Natural killer cell (primary cell): ENCODE results near the gene GJD2. TPM values are rescaled to one million over a fixed set of nuclear protein-coding genes. Genes with fewer than 3 reads are reported as not detected.

Experiments used
- ATAC-seq, 3 donors: fragments of 150-1000 bp in 2 of 3; fragments of 200-7000 bp in 1 of 3; cut with Tn5 transposase; 1 replicate in 1 of 3; 2 replicates in 2 of 3; pipeline ENCODE4 v1.10.0; 2021; ENCODE audit warnings: mild to moderate bottlenecking in 2 of 3, moderate library complexity in 2 of 3
- DNase-seq, 2 donors: peaks; one replicate each; pipeline versions ENCODE4 v3.0.0 to v3.0.0-alpha.2; 2013 to 2021; ENCODE audit warnings: mixed read lengths in 1 of 2
- H3K27ac ChIP-seq: one replicate; pipeline ENCODE4 v1.5.1; 2013; ENCODE audit warnings: mild to moderate bottlenecking, low read length
- H3K27me3 ChIP-seq: one replicate; pipeline ENCODE4 v1.6.1; 2013; ENCODE audit warnings: low read length; ENCODE audit not compliant: control insufficient read depth, insufficient read depth
- H3K36me3 ChIP-seq: one replicate; pipeline ENCODE4 v1.6.1; 2013; ENCODE audit warnings: low read length; ENCODE audit not compliant: control insufficient read depth, insufficient read depth
- H3K4me1 ChIP-seq: one replicate; pipeline ENCODE4 v1.6.1; 2013; ENCODE audit warnings: low read length; ENCODE audit not compliant: control insufficient read depth, insufficient read depth
- H3K4me3 ChIP-seq: one replicate; pipeline ENCODE4 v1.5.1; 2013; ENCODE audit warnings: low read length
- H3K9me3 ChIP-seq: one replicate; pipeline ENCODE4 v1.6.1; 2013; ENCODE audit warnings: low read length; ENCODE audit not compliant: control insufficient read depth, insufficient read depth
- H3K27ac Mint-ChIP-seq, 2 donors: one replicate each; pipeline ENCODE4 v1.8.0; 2022; ENCODE audit warnings: mild to moderate bottlenecking in 2 of 2, mixed read lengths in 2 of 2, moderate library complexity in 1 of 2
- H3K27me3 Mint-ChIP-seq, 2 donors: one replicate each; pipeline ENCODE4 v1.8.0; 2022; ENCODE audit warnings: low read depth in 2 of 2, mixed read lengths in 2 of 2
- H3K36me3 Mint-ChIP-seq: one replicate; pipeline ENCODE4 v1.8.0; 2022; ENCODE audit warnings: mixed read lengths
- H3K4me1 Mint-ChIP-seq, 2 donors: one replicate each; pipeline ENCODE4 v1.8.0; 2022; ENCODE audit warnings: mixed read lengths in 2 of 2
- H3K4me3 Mint-ChIP-seq: one replicate; pipeline ENCODE4 v1.8.0; 2022; ENCODE audit warnings: mild to moderate bottlenecking, moderate library complexity, mixed read lengths
- H3K9me3 Mint-ChIP-seq, 2 donors: one replicate each; pipeline ENCODE4 v1.8.0; 2022; ENCODE audit warnings: mixed read lengths in 2 of 2
- WGBS: methylation state at CpG from one replicate; pipeline ENCODE4 v1.1.7; 2013; ENCODE audit warnings: missing lambda C conversion rate; ENCODE audit not compliant: insufficient coverage; 5-methylcytosine and 5-hydroxymethylcytosine counted together
- intact Hi-C: fragments of 100-400 bp; cut with micrococcal nuclease; formaldehyde crosslinking; loops from one replicate; pipeline ENCODE4 v1.14.2; 2022
- total RNA-seq, 4 donors: library from RNA; stranded (reverse); fragments of 120-200 nt in 1 of 4; gene quantifications; one replicate each; pipeline versions ENCODE4 v1.2.3 to v1.2.4, GENCODE V29; 2013 to 2022
- TF ChIP-seq, protein P1 (sequence below): fragments of 200-600 bp; IDR thresholded peaks from one replicate; pipeline ENCODE4 v1.8.0; 2022; ENCODE audit warnings: antibody characterized with exemption

The GJD2 gene
- total RNA-seq, 3 donors from 2014 or later (not counting 1 experiment from before 2014, with no cell fraction given), result not detected

GRCh38 chr15:34780725-34781124 is 25.9 kb upstream of the GJD2 start:
- TF ChIP-seq, protein P1, sequence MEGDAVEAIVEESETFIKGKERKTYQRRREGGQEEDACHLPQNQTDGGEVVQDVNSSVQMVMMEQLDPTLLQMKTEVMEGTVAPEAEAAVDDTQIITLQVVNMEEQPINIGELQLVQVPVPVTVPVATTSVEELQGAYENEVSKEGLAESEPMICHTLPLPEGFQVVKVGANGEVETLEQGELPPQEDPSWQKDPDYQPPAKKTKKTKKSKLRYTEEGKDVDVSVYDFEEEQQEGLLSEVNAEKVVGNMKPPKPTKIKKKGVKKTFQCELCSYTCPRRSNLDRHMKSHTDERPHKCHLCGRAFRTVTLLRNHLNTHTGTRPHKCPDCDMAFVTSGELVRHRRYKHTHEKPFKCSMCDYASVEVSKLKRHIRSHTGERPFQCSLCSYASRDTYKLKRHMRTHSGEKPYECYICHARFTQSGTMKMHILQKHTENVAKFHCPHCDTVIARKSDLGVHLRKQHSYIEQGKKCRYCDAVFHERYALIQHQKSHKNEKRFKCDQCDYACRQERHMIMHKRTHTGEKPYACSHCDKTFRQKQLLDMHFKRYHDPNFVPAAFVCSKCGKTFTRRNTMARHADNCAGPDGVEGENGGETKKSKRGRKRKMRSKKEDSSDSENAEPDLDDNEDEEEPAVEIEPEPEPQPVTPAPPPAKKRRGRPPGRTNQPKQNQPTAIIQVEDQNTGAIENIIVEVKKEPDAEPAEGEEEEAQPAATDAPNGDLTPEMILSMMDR, result no peak
- ATAC-seq (no peak), DNase-seq (no peak)
- Histone ChIP-seq H3K27me3 (peaks cover 4% of the 10 kb centered on the region), H3K27ac (no peak overlapping the region), H3K36me3 (no peaks in the 10 kb centered on the region), H3K9me3 (no peaks in the 10 kb centered on the region), H3K4me3 (no peak overlapping the region), H3K4me1 (no peaks in the 10 kb centered on the region)
- H3K9me3 Mint-ChIP-seq, result peaks cover 0 to 2% of the 10 kb centered on the region in 2 donors
- no peak overlapping the region for H3K4me3 Mint-ChIP-seq
- peaks cover 6% of the 10 kb centered on the region for H3K36me3 Mint-ChIP-seq
- intact Hi-C loops, result no loop called here
- no peaks in the 10 kb centered on the region for H3K4me1 Mint-ChIP-seq
- WGBS, result no CpG with 5 or more reads among the region's 2 CpGs
- H3K27ac Mint-ChIP-seq, result no peak overlapping the region
- peaks cover 20 to 40% of the 10 kb centered on the region in 2 donors for H3K27me3 Mint-ChIP-seq

DNA sequence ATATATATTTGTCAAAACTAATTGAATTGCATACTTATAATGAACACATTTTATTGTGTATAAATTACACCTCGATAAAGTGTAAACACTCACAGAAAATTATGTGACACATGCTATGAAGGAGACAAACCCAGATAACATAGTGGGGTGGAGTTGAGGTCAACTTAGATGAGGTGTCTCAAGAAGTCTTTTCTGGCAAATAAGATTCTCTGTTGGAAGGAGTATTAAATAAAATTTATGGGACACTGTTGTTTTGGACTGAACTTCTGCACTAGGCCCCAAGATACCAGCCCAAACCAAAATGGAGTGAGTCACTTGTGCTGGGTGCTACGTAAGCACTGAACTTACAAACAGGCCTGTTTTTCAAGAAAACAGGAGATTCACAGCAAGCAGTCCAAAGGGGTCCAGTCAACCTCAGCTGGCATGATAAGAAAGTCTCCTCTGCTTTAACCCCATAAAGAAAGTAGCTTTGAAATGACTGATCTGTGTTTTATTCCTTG is 21.9 kb upstream of the GJD2 start:
- no peak for ATAC-seq
- no peak for DNase-seq
- Mint-ChIP-seq H3K36me3 (peaks cover under 1% of the 10 kb centered on the region), H3K9me3 (no peaks in the 10 kb centered on the region), H3K4me1 (no peaks in the 10 kb centered on the region), H3K4me3 (no peak overlapping the region), H3K27ac (no peak overlapping the region), H3K27me3 (peaks cover 6 to 34% of the 10 kb centered on the region in 2 donors)
- H3K27ac ChIP-seq, result no peak overlapping the region
- H3K27me3 ChIP-seq, result no peaks in the 10 kb centered on the region
- TF ChIP-seq, protein P1, result no peak
- no peak overlapping the region for H3K4me3 ChIP-seq
- intact Hi-C loops, result no loop called here
- WGBS, result 81% methylated on average over 1 of the region's 2 CpGs
- no peaks in the 10 kb centered on the region for H3K4me1 ChIP-seq
- no peaks in the 10 kb centered on the region for H3K36me3 ChIP-seq
- H3K9me3 ChIP-seq, result no peaks in the 10 kb centered on the region

DNA sequence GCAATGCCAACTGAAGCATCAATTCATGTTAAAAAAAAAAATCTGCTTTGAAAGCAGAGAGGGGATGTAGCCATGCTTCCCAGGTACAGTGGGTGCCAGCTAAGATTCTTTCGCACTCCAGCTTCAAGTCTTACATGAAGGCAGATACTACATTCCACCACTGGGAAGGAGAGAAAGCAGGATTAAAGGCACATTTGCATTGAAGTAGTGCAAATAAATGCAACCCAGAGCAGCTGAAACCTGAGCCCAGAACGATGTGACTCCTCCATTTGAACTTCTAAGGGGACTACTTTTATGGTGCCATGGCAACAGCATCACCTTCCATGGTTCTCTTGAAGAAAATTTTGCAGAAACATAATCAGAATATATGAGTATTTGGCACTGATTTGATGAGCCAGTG is 19.1 kb upstream of the GJD2 start:
- H3K9me3 Mint-ChIP-seq, result no peaks in the 10 kb centered on the region
- Histone ChIP-seq H3K27ac (no peak overlapping the region), H3K36me3 (no peaks in the 10 kb centered on the region), H3K4me1 (no peaks in the 10 kb centered on the region), H3K4me3 (no peak overlapping the region), H3K27me3 (no peaks in the 10 kb centered on the region), H3K9me3 (no peaks in the 10 kb centered on the region)
- ATAC-seq, result no peak
- H3K36me3 Mint-ChIP-seq, result no peaks in the 10 kb centered on the region
- no peak overlapping the region for H3K4me3 Mint-ChIP-seq
- 55% methylated on average over 2 of the region's 2 CpGs for WGBS
- no peak for DNase-seq
- peaks cover 19 to 45% of the 10 kb centered on the region in 2 donors for H3K27me3 Mint-ChIP-seq
- intact Hi-C loops, result no loop called here
- no peak overlapping the region for H3K27ac Mint-ChIP-seq
- TF ChIP-seq, protein P1, result no peak
- no peaks in the 10 kb centered on the region for H3K4me1 Mint-ChIP-seq

DNA sequence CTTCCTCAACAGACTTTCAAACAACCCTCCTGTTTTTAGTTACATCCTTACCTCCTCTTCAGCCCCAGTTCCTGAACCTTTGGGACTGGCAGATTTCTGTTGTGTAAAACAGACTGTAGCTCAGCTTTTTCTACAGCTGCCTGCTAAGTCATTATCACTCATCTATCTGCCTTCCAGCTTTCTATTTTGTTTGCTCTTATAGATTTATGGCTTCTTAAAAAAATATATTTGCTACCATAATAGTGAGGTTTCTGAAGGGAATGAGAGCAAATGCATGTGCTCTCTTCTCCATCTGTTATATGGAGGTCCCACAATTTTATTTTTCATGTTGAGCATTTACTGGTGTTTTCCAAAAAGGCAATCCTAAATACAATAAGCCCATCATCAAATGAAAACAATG is 18.2 kb upstream of the GJD2 start:
- H3K27ac ChIP-seq, result no peak overlapping the region
- no peaks in the 10 kb centered on the region for H3K9me3 Mint-ChIP-seq
- TF ChIP-seq, protein P1, result no peak
- H3K4me1 ChIP-seq, result no peaks in the 10 kb centered on the region
- H3K27me3 Mint-ChIP-seq, result peaks cover 19 to 53% of the 10 kb centered on the region in 2 donors
- intact Hi-C loops, result no loop called here
- no peak overlapping the region for H3K4me3 ChIP-seq
- DNase-seq, result no peak
- no peaks in the 10 kb centered on the region for H3K36me3 ChIP-seq
- ATAC-seq, result no peak
- no peaks in the 10 kb centered on the region for H3K27me3 ChIP-seq
- H3K4me3 Mint-ChIP-seq, result no peak overlapping the region
- H3K27ac Mint-ChIP-seq, result no peak overlapping the region
- no peaks in the 10 kb centered on the region for H3K9me3 ChIP-seq
- no peaks in the 10 kb centered on the region for H3K4me1 Mint-ChIP-seq
- no peaks in the 10 kb centered on the region for H3K36me3 Mint-ChIP-seq
